GM19324 (cell line): ENCODE results near the gene INF2.

ENCODE experiments used
- ATAC-seq: cut with Tn5 transposase; IDR thresholded peaks from one replicate; pipeline ENCODE4 v1.9.1; 2021; ENCODE audit warnings: mild to moderate bottlenecking, moderate library complexity; ENCODE audit not compliant: unreplicated experiment, low FRiP score

The INF2 gene

GRCh38 chr14:104766863-104767633, 77.6 kb downstream of the INF2 start:
- ATAC-seq: no peak

GRCh38 chr14:104767634-104767918, 78.2 kb downstream of the INF2 start:
- ATAC-seq: no peak

- ATAC-seq: peak; percentile 50
Measured at GRCh38 chr14:104768437-104769323, 79.3 kb downstream of the INF2 start.

- ATAC-seq: no peak
Measured at GRCh38 chr14:104769324-104770071, 80.1 kb downstream of the INF2 start.

GRCh38 chr14:104770072-104770579, 80.7 kb downstream of the INF2 start:
- ATAC-seq: no peak

GRCh38 chr14:104770851-104771272, 81.4 kb downstream of the INF2 start:
- no peak for ATAC-seq

- ATAC-seq: no peak
Measured at GRCh38 chr14:104771374-104771773, 82.0 kb downstream of the INF2 start.
